ENCODE measurements around the gene RPL22.

Gene RPL22

DNA sequence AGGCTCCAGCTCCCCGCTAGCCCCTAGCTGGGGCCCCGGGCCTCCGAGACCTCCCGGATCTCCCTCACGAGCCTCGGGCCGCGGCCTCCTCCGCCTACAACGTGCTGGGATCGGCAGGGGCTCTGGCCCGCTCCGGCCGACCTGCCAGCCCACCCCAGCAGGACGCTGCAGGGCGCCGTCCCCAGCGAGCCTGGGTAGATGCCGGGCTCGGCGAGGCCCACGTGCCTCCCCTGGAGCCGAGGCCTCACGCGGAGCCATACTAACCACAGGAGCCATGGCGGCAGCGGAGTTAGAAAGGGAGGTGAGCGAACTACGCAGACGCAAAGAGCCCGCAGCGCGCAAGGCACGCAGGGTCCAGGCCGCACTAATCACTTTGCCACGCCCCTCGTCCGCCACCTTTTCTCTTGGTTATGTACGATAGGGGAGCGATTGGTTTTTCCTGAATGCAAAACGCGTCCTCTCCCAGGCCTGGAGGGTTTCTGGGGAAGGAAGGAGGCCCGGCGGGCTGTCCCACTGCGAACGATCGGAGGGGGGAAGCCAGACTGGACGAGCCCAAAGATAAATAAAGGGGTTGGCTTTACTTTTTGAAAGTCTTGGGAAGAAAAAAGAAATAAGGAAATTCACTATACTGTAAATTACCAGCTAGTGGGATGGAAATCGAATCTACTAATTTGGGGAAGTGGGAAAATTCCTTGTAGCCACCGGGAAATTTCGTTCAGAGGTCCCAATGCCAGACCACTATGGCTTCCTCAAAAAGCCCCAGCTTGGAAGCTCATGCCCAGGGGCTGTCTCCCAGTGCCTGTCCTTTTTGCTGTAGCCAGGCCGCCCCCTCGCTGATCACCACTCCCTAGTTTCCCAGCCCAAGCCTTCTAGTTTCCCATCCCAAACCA is at the start of gene RPL22:
TSS of gene RPL22 (minus strand) at position 298 of the 890 bp plus-strand sequence. CDS start at position 276, 22 bp downstream.
- DNase-seq (ENCODE audit: low read depth in 1 of 2, low spot score in 1 of 2) = peak; percentile 89 to 97

GRCh38 chr1:6248161-6248776 is 48.9 kb upstream of the RPL22 start:
- no peak for DNase-seq (ENCODE audit: low read depth in 1 of 2, low spot score in 1 of 2)

- DNase-seq (ENCODE audit: low read depth in 1 of 2, low spot score in 1 of 2) = no peak
Observed at GRCh38 chr1:6247651-6248050, 48.3 kb upstream of the RPL22 start.

DNA sequence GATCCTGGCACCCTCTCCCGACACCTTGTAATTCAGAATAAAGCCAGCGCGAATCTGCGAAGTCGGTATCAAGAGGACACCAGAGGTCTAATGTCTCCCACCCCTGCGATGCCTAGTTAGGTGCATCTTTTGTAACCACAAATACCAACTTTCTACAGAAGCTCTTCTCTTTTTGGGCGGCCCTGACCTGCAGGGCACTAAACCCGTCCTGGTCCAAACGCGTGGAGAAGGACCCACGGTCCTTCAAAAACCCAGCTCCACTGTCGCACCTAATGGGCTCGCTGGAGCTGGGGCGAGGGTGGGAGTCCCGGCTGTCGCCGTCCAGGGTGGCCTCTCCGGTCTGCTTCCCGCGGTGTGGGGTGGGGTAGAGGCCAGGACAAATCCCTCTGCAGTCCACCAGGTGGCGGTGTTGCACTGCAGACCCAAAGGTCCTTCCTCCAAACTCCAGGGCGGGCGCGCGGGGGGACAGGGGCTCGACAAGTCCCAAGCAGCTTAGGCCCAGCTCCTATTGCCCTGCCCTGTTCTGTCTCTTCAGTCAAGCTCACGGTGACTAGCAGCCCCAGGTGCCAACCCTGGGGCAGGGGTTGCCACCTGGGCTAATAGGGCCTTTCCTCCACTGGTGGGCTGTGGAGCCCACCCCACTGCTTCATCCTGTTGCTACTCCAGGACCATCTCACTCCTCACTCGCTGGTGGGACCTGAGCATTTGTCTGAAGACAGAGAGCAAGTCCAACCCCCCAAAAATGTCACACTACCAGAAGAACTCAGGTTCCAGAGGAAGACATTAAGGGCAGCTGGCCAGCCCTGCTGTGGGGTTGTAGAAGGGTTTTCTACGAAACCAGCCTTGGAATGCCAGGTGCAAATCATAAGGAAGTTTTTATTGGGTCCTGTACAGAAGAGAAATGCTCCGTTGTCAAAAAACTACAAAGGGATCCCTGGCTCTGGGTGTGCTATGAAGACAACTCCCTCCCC is 47.4 kb upstream of the RPL22 start:
- DNase-seq (ENCODE audit: low read depth in 1 of 2, low spot score in 1 of 2) = peak; percentile 73 to 77

DNA sequence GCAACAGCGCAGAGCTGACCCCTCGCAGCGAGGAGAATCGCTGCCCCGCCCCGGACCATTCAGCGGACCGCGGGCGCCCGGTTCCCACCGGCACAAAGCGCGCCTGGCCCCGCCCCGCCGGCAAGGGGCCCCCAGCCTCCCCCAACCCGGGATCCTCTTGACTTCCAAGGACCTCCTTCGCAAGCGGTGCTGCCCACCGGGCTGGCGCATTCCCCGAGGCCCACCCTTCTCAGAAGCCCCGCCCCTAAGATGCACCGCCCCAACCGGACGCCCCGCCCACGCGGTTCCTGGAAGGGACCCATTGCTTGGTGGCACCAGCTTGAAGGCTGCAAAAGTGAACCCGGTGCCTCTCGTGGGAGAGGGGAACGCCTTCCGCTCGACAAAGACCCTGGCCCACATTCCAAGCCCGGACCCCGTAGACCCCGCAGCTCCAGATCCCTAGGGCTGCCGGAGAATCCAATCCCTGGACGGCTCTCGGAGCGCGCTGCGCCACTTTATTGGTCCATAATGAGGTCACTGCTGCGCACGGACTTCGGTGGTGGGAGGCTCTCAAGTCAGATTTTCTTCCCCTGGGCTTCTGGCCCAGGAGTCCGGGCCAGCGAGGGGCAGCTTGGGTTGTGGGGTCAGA is 46.6 kb upstream of the RPL22 start:
- DNase-seq (ENCODE audit: low read depth in 1 of 2, low spot score in 1 of 2) = peak in 1 of 2 donors; percentile 29

DNA sequence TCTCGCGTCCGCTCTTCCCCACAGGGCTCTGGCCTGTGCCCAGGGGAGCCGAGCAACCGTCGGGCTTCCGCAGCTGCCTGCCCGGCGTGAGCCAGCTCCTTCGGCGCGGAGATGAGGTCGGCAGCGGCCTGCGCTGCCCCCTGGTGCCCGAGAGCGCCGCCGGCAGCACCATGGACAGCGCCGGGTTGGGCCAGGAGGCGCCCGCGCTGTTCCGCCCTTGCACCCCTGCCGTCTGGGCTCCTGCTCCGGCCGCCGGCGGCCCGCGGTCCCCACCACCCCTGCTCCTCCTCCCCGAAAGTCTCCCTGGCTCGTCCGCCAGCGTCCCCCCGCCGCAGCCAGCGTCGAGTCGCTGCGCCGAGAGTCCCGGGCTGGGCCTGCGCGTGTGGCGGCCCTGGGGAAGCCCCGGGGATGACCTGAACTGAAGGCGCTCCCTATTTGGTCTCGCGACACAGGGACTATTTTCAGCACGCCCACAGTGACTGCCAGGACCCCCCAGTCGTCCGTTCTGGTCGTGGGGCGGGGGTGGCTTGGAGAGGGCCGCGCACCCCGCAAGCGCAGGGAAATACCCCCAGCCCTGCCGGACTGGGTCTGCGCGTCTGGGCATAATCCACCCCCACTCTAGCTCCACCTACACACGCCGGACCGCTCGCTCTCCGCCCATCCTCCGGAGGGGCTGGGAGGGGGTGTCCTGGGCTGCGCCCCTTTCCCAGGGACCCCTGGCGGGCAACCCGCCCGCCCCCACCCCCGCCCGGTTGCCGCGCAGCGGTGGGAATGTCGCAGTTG is 45.9 kb upstream of the RPL22 start:
- DNase-seq (ENCODE audit: low read depth in 1 of 2, low spot score in 1 of 2) = peak; percentile 57 to 65

GRCh38 chr1:6244401-6245049 is 45.1 kb upstream of the RPL22 start:
- no peak for DNase-seq (ENCODE audit: low read depth in 1 of 2, low spot score in 1 of 2)

DNA sequence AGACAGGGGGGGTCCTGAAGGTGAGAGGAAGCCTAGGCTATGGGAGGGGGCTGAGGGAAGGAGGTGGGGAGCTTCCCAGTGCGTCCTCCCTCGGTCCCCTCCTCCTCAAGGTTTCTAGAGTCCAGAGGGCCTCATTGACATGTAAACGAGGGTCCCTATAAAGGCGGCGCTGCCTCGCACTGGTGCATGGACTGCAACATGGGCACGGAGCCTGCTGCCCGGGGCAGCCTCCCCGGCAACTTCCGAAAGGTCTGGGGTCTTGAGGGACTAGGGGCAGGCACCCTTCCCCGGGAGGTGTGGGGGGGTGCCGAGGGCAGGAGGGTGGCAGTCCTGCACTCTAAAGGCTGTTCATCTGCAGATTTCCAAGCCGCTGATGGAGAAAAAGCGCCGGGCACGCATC is 44.6 kb upstream of the RPL22 start, which contains the start of gene HES3:
TSS of gene HES3 (plus strand) at position 187 of the 400 bp plus-strand sequence. CDS start at position 374, 187 bp downstream.
- DNase-seq (ENCODE audit: low read depth in 1 of 2, low spot score in 1 of 2) = no peak

- no peak for DNase-seq (ENCODE audit: low read depth in 1 of 2, low spot score in 1 of 2)
Observed at GRCh38 chr1:6243053-6243834, 43.8 kb upstream of the RPL22 start.

GRCh38 chr1:6241887-6242740 is 42.7 kb upstream of the RPL22 start:
- DNase-seq (ENCODE audit: low read depth in 1 of 2, low spot score in 1 of 2) = no peak

GRCh38 chr1:6241107-6241886 is 41.9 kb upstream of the RPL22 start:
- no peak for DNase-seq (ENCODE audit: low read depth in 1 of 2, low spot score in 1 of 2)

DNA sequence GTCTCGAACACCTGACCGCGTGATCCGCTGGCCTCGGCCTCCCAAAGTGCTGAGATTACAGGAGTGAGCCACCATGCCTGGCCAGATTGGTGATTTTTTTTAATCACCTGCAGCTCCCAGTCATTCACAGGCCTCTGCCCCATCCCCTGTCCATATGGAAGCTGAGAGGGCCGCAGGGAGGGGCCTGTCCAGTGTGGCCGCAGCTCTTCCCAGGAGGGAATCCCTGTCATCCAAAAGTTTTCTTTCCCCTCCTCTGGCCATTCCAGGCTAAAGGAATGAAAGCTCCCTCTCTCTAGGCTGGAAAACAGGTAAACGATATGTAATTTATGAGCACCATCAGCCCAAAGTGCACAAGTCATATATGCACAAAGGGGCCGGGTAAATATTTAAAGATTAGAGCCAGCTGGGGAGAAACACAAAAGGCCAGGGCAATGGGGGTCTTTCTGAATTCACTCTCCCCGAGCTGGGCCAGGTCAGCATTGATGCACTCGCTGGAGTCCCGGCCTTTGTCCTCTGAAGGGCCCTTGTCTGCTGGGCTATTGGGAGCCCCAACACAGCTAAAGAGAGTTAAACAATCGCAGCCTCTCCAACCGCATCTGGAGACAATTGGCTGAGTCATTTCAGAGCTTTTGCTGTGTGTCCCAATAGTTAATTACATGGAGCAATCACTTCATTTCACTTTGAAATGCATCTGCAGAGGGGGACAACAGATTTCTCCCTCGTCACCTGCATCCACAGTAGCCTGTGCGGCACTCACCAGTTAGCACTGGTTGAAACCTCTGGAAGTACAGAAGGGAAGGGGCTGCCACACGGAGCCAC is 40.8 kb upstream of the RPL22 start:
- no peak for DNase-seq (ENCODE audit: low read depth in 1 of 2, low spot score in 1 of 2)

DNA sequence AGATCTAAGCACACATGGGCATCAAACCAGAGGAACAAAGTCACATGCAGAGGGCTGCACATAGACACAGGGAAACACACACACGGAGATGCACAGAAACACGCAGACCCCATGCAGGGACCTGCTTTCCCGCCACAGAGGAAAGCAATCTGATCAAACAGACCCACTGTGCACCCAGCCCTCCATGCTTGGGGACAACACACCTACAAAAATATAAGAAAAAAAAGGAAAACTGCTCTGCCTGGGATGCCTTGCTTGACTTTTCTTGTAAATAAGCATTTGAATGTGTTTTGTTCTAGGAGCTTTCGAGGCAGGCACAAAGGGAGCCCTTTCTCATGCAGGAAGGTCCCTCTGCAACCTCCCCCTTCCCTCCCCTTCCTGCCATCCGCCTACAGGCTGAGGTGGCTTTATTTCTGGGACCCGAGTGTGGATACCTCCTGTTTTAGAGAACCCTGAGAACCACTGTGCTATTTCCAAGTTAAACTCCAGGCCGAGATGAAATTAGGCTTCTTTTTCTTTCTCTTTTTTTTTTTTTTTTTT is 39.9 kb upstream of the RPL22 start:
- no peak for DNase-seq (ENCODE audit: low read depth in 1 of 2, low spot score in 1 of 2)

- no peak for DNase-seq (ENCODE audit: low read depth in 1 of 2, low spot score in 1 of 2)
Observed at GRCh38 chr1:6237093-6237492, 37.7 kb upstream of the RPL22 start.

- DNase-seq (ENCODE audit: low read depth in 1 of 2, low spot score in 1 of 2) = peak in 1 of 2 donors; percentile 4
Observed at GRCh38 chr1:6235296-6235677, 35.9 kb upstream of the RPL22 start.
